NCI-H526 (cell line): ENCODE results near the gene SWSAP1.
A peak's percentile ranks its signal among the peaks of the same experiment; 100 is the strongest.

ENCODE experiments used
- DNase-seq, 2 experiments: peaks; one replicate each; lab custom pipeline; 2025; lab: John Stamatoyannopoulos, UW

The SWSAP1 gene

DNA sequence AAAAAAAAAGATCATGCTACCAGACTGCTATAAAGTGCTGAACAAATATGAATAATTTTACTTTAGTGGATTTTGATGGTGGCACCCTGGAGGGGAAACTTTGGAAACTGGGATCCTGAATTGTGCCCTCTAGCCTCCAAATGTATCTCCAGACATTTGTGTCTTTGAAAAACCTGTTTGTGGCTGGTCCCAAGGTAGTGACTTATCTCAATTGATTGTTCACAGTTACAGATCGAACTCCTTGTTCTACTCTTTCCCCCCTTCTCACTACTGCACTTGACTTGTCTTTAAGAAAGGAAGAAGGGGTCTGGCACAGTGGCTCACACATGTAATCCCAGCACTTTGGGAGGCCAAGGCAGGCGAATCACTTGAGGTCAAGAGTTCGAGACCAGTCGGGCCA, 34.1 kb downstream of the SWSAP1 start:
- no peak for DNase-seq

DNA sequence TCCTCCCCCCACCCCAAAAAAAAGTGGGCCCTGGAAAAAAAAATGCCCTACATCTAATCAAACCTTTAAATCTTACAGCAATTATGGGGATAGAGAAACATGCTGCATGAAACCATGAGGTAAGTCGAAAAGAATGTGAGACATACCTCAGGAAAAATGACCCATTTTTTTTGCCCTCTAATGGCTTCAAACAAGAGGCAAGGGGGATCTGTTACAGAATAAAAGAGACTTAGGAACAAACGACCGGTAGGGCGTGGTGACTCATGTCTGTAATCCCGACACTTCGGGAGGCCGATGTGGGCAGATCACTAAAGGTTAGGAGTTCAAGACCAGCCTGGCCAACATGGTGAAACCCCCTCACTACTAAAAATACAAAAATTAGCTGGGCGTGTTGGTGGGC, 36.2 kb downstream of the SWSAP1 start:
- no peak for DNase-seq

GRCh38 chr19:11414544-11414943, 40.1 kb downstream of the SWSAP1 start:
- DNase-seq = peak in 1 of 2 experiments; percentile 25

GRCh38 chr19:11416346-11417052, 42.0 kb downstream of the SWSAP1 start:
- DNase-seq = no peak

GRCh38 chr19:11418094-11418548, 43.7 kb downstream of the SWSAP1 start:
- DNase-seq = peak; percentile 46 to 80

DNA sequence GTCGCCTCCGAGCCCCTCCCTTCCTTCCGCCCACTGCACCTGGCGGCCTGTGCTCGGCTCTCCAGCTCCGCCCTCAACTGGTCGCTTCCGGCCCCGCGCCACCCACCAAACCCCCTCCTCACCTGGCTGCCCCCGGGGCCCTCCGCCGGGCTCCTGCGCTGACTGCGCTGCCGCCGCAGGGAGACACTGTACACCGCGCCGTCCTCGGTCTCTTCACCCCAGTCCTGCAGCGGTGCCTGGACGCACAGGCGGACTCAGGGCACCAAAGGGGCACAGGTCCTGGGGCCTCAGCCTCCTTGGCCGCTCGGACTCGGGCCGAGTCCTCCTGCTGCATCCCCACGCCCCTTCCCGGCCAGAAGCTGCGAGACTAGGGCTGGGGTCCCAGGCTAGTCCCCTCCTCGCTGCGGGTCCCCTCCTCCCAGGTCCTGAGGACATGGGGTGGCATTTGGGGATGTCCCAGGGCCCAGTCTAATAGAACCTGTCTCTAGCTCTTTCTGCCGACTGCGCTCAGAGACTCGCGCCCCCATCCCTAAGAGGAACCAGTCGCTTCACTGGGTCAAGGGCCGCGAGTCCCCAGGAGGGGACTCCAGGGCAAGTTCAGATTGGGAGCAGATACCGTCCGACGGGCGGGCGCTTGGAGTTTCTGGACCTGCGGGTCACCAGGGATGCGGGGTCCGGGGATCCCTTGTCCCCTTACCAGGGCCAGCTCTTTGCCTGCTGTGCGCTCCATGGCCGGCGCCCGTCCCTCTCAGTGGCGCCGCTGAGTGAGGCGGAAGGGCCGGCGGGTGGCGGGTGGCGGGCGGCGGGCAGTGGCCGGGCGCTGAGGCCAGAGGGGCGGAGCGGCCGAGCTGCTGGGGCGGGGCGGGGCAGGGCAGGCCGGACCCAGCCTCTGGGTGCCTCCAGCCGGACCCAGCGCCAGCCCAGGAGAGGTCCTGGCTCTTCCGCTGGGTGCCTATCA, 44.4 kb downstream of the SWSAP1 start, which contains the start of gene RGL3:
RGL3 (minus strand) TSS at position 766 of the 958 bp plus-strand sequence; CDS start at position 730, 36 bp downstream.
- DNase-seq = peak in 1 of 2 experiments; percentile 85

- peak in 1 of 2 experiments; percentile 18 for DNase-seq
Measured at GRCh38 chr19:11420429-11421370, 46.2 kb downstream of the SWSAP1 start.

GRCh38 chr19:11421371-11422098, 47.1 kb downstream of the SWSAP1 start:
- peak in 1 of 2 experiments; percentile 55 for DNase-seq

- peak in 1 of 2 experiments; percentile 48 for DNase-seq
Measured at GRCh38 chr19:11422163-11423065, 47.9 kb downstream of the SWSAP1 start.

DNA sequence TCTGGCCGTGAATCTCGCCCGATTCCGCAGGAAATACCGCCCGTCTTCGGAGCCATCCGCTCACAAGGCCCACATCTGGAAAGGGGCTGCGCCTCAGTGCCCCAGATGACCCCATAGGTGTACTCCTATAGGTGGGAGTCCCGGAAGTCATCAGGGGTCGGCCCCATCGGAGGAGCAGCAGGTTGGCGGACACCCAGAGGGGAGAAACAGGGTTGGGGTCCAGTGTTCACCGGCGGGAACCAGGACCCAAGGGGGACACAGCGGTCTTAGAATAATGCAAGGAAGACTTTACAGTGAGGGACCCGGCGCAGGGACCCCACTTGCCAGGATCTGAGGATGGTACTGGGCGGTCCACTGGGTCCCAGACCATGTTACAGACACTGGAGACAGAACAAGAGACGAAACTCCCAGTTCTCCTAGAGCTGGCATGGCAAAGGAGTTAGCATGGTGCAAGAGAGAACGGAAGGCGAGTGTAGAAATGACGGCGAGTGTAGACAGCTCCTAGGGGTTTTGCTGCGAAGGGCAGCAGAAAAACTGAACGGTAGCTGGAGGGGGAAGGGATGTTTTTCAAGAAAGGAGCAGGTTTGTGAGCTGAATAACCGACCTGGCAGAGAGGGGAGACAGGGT, 48.8 kb downstream of the SWSAP1 start:
- DNase-seq = no peak

GRCh38 chr19:11423791-11424181, 49.3 kb downstream of the SWSAP1 start:
- DNase-seq = no peak
